Mesendoderm (in vitro differentiated cells): ENCODE results near the gene COL10A1.

ENCODE experiments used
- DNase-seq: peaks from one replicate; pipeline ENCODE4 v3.0.0; 2013
- H2AK5ac ChIP-seq: 2 replicates; pipeline ENCODE4 v1.6.1; 2013; ENCODE audit warnings: low read length, inconsistent platforms
- H2BK120ac ChIP-seq: 2 replicates; pipeline ENCODE4 v1.6.1; 2013; ENCODE audit warnings: low read depth, mild to moderate bottlenecking, low read length, moderate library complexity, mixed read lengths
- H2BK15ac ChIP-seq: replicated peaks from 2 replicates; pipeline ENCODE4 v1.6.1; 2013; ENCODE audit warnings: low read depth, mild to moderate bottlenecking, moderate library complexity
- H2BK5ac ChIP-seq: 2 replicates; pipeline ENCODE4 v1.6.1; 2013; ENCODE audit warnings: low read length, inconsistent platforms
- H3K18ac ChIP-seq: 2 replicates; pipeline ENCODE4 v1.6.1; 2013; ENCODE audit warnings: mild to moderate bottlenecking, low read length, mixed read lengths
- H3K23ac ChIP-seq: one replicate; pipeline ENCODE4 v1.6.1; 2013; ENCODE audit warnings: low read length
- H3K27ac ChIP-seq: 2 replicates; pipeline ENCODE4 v1.5.1; 2013; ENCODE audit warnings: low read depth, mild to moderate bottlenecking, inconsistent platforms, low read length, moderate library complexity
- H3K27me3 ChIP-seq: 2 replicates; pipeline ENCODE4 v1.6.1; 2013; ENCODE audit warnings: low read length, control low read depth, mild to moderate bottlenecking, inconsistent platforms; ENCODE audit not compliant: insufficient read depth, poor library complexity
- H3K36me3 ChIP-seq: 2 replicates; pipeline ENCODE4 v1.6.1; 2013; ENCODE audit warnings: low read length, inconsistent platforms; ENCODE audit not compliant: control insufficient read depth, insufficient read depth
- H3K4ac ChIP-seq: one replicate; pipeline ENCODE4 v1.6.1; 2013; ENCODE audit warnings: low read depth, mild to moderate bottlenecking, low read length, moderate library complexity
- H3K4me1 ChIP-seq: 2 replicates; pipeline ENCODE4 v1.6.1; 2013; ENCODE audit warnings: low read depth, low read length, inconsistent platforms; ENCODE audit not compliant: control insufficient read depth
- H3K4me2 ChIP-seq: 2 replicates; pipeline ENCODE4 v1.6.1; 2013; ENCODE audit warnings: low read length
- H3K4me3 ChIP-seq: 2 replicates; pipeline ENCODE4 v1.5.1; 2013; ENCODE audit warnings: mild to moderate bottlenecking, low read length
- H3K56ac ChIP-seq: one replicate; pipeline ENCODE4 v1.6.1; 2013; ENCODE audit warnings: low read length
- H3K79me1 ChIP-seq: 2 replicates; pipeline ENCODE4 v1.6.1; 2013; ENCODE audit warnings: low read length, inconsistent platforms
- H3K79me2 ChIP-seq: 2 replicates; pipeline ENCODE4 v1.6.1; 2013; ENCODE audit warnings: mild to moderate bottlenecking, low read length; ENCODE audit not compliant: control insufficient read depth, insufficient read depth
- H3K9ac ChIP-seq: 2 replicates; pipeline ENCODE4 v1.6.1; 2013; ENCODE audit warnings: low read length, inconsistent platforms
- H4K5ac ChIP-seq: one replicate; pipeline ENCODE4 v1.6.1; 2013; ENCODE audit warnings: low read length
- H4K8ac ChIP-seq: one replicate; pipeline ENCODE4 v1.6.1; 2013; ENCODE audit warnings: low read depth, mild to moderate bottlenecking, control low read depth, low read length, moderate library complexity
- WGBS: extraction: QIAGEN DNeasy Blood & Tissue Kit; methylation state at CpG from one replicate; pipeline ENCODE4 v1.1.7; 2013; ENCODE audit warnings: low lambda C conversion rate, missing lambda C conversion rate; ENCODE audit not compliant: insufficient coverage; ENCODE audit errors: extremely low coverage; 5-methylcytosine and 5-hydroxymethylcytosine counted together

COL10A1 gene

DNA sequence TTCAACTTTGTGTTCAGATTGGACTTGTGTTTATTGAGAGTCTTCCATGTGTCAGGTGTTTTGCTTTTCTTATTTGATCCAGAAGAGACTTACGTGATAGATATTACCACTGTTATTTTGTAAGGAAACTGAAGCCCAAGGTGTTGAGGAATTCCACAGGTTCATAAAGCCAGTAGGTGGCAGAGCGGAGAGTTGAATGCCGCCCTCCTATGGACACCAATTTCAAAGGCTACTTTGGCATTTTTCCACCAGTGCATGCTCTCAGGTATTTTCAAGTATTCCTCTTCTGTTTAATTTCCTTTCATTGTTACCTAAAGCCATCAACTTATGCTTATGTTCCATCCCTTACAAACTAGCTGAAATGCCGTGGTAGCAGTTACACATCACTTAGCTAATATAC is 14.0 kb upstream of the COL10A1 start:
- H2AK5ac ChIP-seq, result no peak overlapping the region
- no peaks in the 10 kb centered on the region for H3K27me3 ChIP-seq
- no peaks in the 10 kb centered on the region for H3K79me1 ChIP-seq
- H3K56ac ChIP-seq, result no peak overlapping the region
- H3K4me1 ChIP-seq, result peaks cover 3% of the 10 kb centered on the region
- peak; percentile 57 for DNase-seq
- no peak overlapping the region for H3K27ac ChIP-seq
- H3K18ac ChIP-seq, result no peak overlapping the region
- H3K4ac ChIP-seq, result no peak overlapping the region
- no peak overlapping the region for H3K23ac ChIP-seq
- no peak overlapping the region for H3K4me3 ChIP-seq
- no peak overlapping the region for H2BK120ac ChIP-seq
- no peak overlapping the region for H4K5ac ChIP-seq
- H3K36me3 ChIP-seq, result no peaks in the 10 kb centered on the region
- H3K9ac ChIP-seq, result no peak overlapping the region
- WGBS, result no CpG with 5 or more reads among the region's 4 CpGs
- H3K4me2 ChIP-seq, result no peak overlapping the region
- H3K79me2 ChIP-seq, result no peaks in the 10 kb centered on the region
- H2BK15ac ChIP-seq, result no peak overlapping the region
- no peak overlapping the region for H4K8ac ChIP-seq
- no peak overlapping the region for H2BK5ac ChIP-seq

DNA sequence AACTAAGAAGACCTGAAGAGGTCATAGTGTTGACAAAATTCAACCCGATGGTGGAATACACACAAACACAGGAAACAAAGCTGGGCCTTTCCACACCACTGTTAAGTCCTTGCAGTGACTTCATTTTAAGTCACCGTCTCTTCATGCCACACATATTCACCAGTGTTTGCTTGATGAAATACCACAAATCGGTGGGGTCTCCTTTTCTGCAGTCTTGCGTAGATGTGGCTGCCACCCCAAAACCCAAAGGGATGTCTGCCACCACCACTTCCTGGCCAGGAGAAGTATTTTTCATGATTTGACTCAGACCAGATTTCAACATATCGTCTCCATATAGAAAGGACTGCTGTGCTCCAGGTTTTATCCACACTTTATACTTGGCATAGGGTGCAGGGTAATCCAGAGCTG is 11.0 kb upstream of the COL10A1 start:
- Histone ChIP-seq H3K18ac (no peak overlapping the region), H2BK15ac (no peak overlapping the region), H3K4me3 (no peak overlapping the region), H3K9ac (no peak overlapping the region), H3K23ac (no peak overlapping the region), H3K4me1 (no peaks in the 10 kb centered on the region), H3K79me2 (no peaks in the 10 kb centered on the region), H3K27ac (no peak overlapping the region), H2AK5ac (no peak overlapping the region), H3K4me2 (no peak overlapping the region), H2BK5ac (no peak overlapping the region), H4K8ac (no peak overlapping the region), H3K79me1 (no peaks in the 10 kb centered on the region), H3K56ac (no peak overlapping the region), H4K5ac (no peak overlapping the region), H3K36me3 (no peaks in the 10 kb centered on the region), H2BK120ac (no peak overlapping the region), H3K27me3 (no peaks in the 10 kb centered on the region), H3K4ac (no peak overlapping the region)
- DNase-seq, result no peak
- WGBS, result no CpG with 5 or more reads among the region's 5 CpGs

DNA sequence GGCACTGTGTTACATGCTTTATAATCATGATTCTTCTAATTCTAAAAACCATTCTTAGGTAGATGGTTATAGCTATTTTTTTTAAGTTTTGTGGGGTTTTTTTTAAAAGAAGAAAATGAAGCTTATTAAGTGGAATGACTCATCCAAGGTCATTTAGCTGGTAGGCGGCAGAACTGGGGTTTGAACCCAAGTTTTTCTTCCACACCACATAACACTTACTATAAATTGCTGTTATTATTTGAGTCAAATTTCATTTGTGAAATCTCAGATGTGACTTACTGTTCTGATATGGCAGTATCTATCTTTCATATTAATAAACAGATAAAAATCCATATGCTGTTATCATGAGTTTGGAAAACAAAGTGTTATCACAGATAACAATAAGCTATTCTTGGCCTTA is 10.4 kb upstream of the COL10A1 start:
- H3K4ac ChIP-seq, result no peak overlapping the region
- H2BK15ac ChIP-seq, result no peak overlapping the region
- H3K4me3 ChIP-seq, result no peak overlapping the region
- no peak overlapping the region for H3K4me2 ChIP-seq
- H3K79me1 ChIP-seq, result no peaks in the 10 kb centered on the region
- H3K79me2 ChIP-seq, result no peaks in the 10 kb centered on the region
- no peak overlapping the region for H3K18ac ChIP-seq
- no peak overlapping the region for H2BK5ac ChIP-seq
- no CpG with 5 or more reads among the region's 1 CpG for WGBS
- H3K27me3 ChIP-seq, result no peaks in the 10 kb centered on the region
- H3K36me3 ChIP-seq, result no peaks in the 10 kb centered on the region
- no peak overlapping the region for H3K56ac ChIP-seq
- H4K8ac ChIP-seq, result no peak overlapping the region
- no peaks in the 10 kb centered on the region for H3K4me1 ChIP-seq
- no peak overlapping the region for H2BK120ac ChIP-seq
- no peak overlapping the region for H4K5ac ChIP-seq
- no peak for DNase-seq
- no peak overlapping the region for H2AK5ac ChIP-seq
- H3K27ac ChIP-seq, result no peak overlapping the region
- no peak overlapping the region for H3K9ac ChIP-seq
- no peak overlapping the region for H3K23ac ChIP-seq

DNA sequence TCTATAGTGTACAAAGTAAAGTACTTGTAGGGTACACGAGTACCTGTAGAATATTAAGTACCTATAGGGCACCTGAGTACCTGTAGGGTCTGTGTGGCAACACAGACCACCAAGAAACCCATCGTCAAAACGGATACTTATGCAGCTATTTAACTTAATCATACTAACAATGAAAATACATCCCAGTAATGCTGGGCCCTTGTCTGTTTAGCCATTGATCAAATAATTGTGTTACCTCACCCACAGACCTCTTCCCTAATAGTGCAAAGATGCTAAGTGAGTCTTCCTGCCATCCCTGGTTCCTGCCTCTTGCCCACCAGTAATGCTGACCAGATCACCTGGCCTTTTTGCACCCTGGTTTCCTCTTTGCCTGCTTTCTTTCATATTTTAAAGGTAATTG is 7.5 kb upstream of the COL10A1 start:
- H3K4ac ChIP-seq, result no peak overlapping the region
- no CpG with 5 or more reads among the region's 3 CpGs for WGBS

DNA sequence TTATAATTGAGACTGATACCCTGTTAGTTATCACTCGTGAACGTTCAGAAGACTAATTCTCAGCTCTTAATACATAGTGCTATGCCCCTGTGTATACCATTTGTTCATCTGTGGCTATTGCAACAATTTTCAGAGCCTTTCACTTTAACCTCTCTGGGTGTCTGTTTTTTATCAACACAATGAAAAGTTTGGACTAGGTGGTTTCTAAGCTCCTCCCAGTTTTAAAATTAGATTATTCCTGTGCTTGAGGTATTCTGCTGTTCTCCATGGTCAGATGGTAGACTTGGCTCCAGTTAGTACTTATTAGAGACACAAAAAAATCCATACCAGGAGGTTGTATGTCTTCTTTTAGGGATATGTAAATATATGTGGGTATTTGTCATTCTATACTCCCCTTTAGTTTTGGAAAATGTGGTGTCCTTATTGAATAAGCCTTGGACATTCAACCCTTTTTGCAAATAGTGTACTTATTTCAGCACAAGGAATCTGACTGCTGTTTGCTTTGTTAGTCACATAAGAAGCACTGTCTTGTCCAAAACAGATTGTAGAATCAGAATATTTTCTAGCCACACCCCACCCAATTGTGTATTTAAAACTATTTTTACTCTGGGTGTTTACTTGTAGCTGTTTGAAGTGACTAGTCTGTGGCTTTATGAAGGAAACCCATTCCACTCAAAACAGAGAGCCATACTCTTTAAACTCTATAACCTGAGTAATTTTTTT is 2.0 kb upstream of the COL10A1 start:
- no peak for DNase-seq
- Histone ChIP-seq H4K8ac (no peak overlapping the region), H3K18ac (no peak overlapping the region), H3K27ac (no peak overlapping the region), H2BK5ac (no peak overlapping the region), H3K4me3 (no peak overlapping the region), H3K56ac (no peak overlapping the region), H3K23ac (no peak overlapping the region), H3K36me3 (no peaks in the 10 kb centered on the region), H3K4me1 (no peaks in the 10 kb centered on the region), H2BK15ac (no peak overlapping the region), H2AK5ac (no peak overlapping the region), H3K27me3 (no peaks in the 10 kb centered on the region), H3K4ac (no peak overlapping the region), H3K9ac (no peak overlapping the region), H3K79me1 (no peaks in the 10 kb centered on the region), H3K79me2 (no peaks in the 10 kb centered on the region), H2BK120ac (no peak overlapping the region), H4K5ac (no peak overlapping the region), H3K4me2 (no peak overlapping the region)
- no CpG with 5 or more reads among the region's 2 CpGs for WGBS

More for the DNA sequence above, 7.5 kb upstream of the COL10A1 start:
- H3K79me1 ChIP-seq, result no peaks in the 10 kb centered on the region
- H2BK15ac ChIP-seq, result no peak overlapping the region
- no peak overlapping the region for H3K56ac ChIP-seq
- H3K27ac ChIP-seq, result no peak overlapping the region
- H3K9ac ChIP-seq, result no peak overlapping the region
- no peaks in the 10 kb centered on the region for H3K79me2 ChIP-seq
- H3K4me1 ChIP-seq, result no peaks in the 10 kb centered on the region
- no peak overlapping the region for H2BK120ac ChIP-seq
- no peak overlapping the region for H3K4me2 ChIP-seq
- no peak overlapping the region for H2BK5ac ChIP-seq
- H4K8ac ChIP-seq, result no peak overlapping the region
- DNase-seq, result no peak
- no peak overlapping the region for H4K5ac ChIP-seq
- no peaks in the 10 kb centered on the region for H3K27me3 ChIP-seq
- no peaks in the 10 kb centered on the region for H3K36me3 ChIP-seq
- no peak overlapping the region for H2AK5ac ChIP-seq
- H3K18ac ChIP-seq, result no peak overlapping the region
- no peak overlapping the region for H3K23ac ChIP-seq
- no peak overlapping the region for H3K4me3 ChIP-seq

DNA sequence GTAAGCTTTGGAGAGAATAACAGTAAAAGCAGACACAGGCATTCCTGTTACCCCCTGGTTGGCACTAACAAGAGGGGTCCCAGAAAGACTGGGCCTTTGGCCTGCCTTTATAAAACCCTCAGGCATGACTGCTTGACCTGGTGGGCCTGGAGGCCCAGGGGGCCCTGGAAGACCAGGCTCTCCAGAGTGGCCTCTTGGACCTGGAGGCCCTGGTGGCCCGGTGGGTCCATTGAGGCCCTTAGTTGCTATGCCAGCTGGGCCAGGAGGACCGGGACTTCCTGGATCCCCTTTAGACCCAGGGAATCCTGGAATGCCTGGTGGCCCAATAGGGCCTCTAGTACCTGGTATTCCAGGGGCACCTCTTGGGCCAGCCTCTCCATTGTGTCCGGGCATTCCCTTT is 5.5 kb downstream of the COL10A1 start:
- H3K27ac ChIP-seq, result no peak overlapping the region
- no peak overlapping the region for H2BK5ac ChIP-seq
- no peaks in the 10 kb centered on the region for H3K4me1 ChIP-seq
- no peak overlapping the region for H3K4me3 ChIP-seq
- H2BK15ac ChIP-seq, result no peak overlapping the region
- H3K79me2 ChIP-seq, result no peaks in the 10 kb centered on the region
- H4K5ac ChIP-seq, result no peak overlapping the region
- H3K36me3 ChIP-seq, result no peaks in the 10 kb centered on the region
- no peak overlapping the region for H3K23ac ChIP-seq
- WGBS, result no CpG with 5 or more reads among the region's 3 CpGs
- no peaks in the 10 kb centered on the region for H3K79me1 ChIP-seq
- DNase-seq, result no peak
- H2BK120ac ChIP-seq, result no peak overlapping the region
- no peak overlapping the region for H3K4me2 ChIP-seq
- no peak overlapping the region for H3K18ac ChIP-seq
- H2AK5ac ChIP-seq, result no peak overlapping the region
- no peak overlapping the region for H4K8ac ChIP-seq
- no peak overlapping the region for H3K4ac ChIP-seq
- H3K27me3 ChIP-seq, result no peaks in the 10 kb centered on the region
- H3K9ac ChIP-seq, result no peak overlapping the region
- no peak overlapping the region for H3K56ac ChIP-seq
